ENCODE results near the gene CDK19. TPM values are rescaled to one million over a fixed set of nuclear protein-coding genes. Genes with fewer than 3 reads are reported as not detected.

The CDK19 gene
- total and polyA plus RNA-seq, 3 donors from 2014 or later: 30.7 to 50.0 (median 31.5) TPM

DNA sequence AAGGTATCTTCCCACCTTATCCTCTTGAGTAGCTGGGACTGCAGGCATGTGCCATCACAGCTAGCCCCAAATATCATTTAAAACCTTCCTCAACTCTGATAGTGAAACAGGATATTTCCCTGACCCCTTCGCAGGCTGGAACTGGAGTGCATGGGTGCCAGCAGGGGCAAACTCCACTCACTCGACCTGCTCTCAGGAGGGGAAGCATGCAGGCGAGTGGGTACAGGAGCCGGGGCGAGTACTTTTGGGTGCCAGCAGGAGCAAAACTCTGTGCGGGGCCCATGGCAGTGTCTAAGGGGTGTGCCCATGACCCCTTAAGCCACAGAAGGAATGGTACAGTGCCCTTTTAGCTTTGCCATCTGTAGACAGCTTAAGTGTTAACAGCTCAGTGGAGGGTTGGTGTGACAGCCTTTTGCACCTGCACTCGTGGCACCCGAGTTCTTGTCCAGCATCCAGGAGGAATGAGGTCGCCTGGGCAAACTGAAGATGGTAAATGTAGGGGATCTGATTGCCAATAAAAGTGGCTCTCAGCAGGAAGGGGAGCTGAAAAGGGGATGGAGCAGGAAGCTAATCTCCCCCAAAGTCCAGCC, 155.1 kb downstream of the CDK19 start:
- intact Hi-C loops (cut with DNase I; ENCODE audit: low total_unique reads): no loop called here
- Histone ChIP-seq H3K36me3 (ENCODE audit: low read depth, missing control alignments) (no peaks in the 10 kb centered on the region), H3K27ac (no peak overlapping the region), H3K4me1 (peaks cover 3% of the 10 kb centered on the region), H3K27me3 (no peaks in the 10 kb centered on the region), H3K4me3 (no peak overlapping the region), H3K9me3 (no peaks in the 10 kb centered on the region)
- WGBS, 2 donors: 93 to 99% methylated on average over 9 of the region's 9 CpGs
- no peak for DNase-seq
- TF ChIP-seq CTCF (IDR thresholded peaks at IDR 0.05) (no peak), POLR2A (IDR thresholded peaks at IDR 0.05) (no peak)

GRCh38 chr6:110658631-110659211, 156.5 kb downstream of the CDK19 start:
- Histone ChIP-seq H3K36me3 (ENCODE audit: low read depth, missing control alignments) (no peaks in the 10 kb centered on the region), H3K27ac (no peak overlapping the region), H3K9me3 (no peaks in the 10 kb centered on the region), H3K4me3 (no peak overlapping the region), H3K4me1 (peaks cover 3% of the 10 kb centered on the region), H3K27me3 (no peaks in the 10 kb centered on the region)
- WGBS, 2 donors: 56 to 63% methylated on average over 2 of the region's 2 CpGs
- TF ChIP-seq CTCF (IDR thresholded peaks at IDR 0.05) (no peak), POLR2A (IDR thresholded peaks at IDR 0.05) (no peak)
- intact Hi-C loops (cut with DNase I; ENCODE audit: low total_unique reads): no loop called here
- no peak for DNase-seq

- no peak for TF ChIP-seq CTCF (IDR thresholded peaks at IDR 0.05)
- TF ChIP-seq POLR2A (IDR thresholded peaks at IDR 0.05): no peak
- intact Hi-C loops (cut with DNase I; ENCODE audit: low total_unique reads): no loop called here
- H3K4me3 ChIP-seq: no peak overlapping the region
- no peaks in the 10 kb centered on the region for H3K9me3 ChIP-seq
- peak; percentile 46 for DNase-seq
- H3K4me1 ChIP-seq: peaks cover 3% of the 10 kb centered on the region
- H3K27me3 ChIP-seq: no peaks in the 10 kb centered on the region
- H3K36me3 ChIP-seq (ENCODE audit: low read depth, missing control alignments): no peaks in the 10 kb centered on the region
- peak overlapping the region; percentile 3 to 24 for H3K27ac ChIP-seq
- WGBS, 2 donors: 81 to 89% methylated on average over 3 of the region's 3 CpGs
Observed at GRCh38 chr6:110656492-110656891, 158.8 kb downstream of the CDK19 start.

DNA sequence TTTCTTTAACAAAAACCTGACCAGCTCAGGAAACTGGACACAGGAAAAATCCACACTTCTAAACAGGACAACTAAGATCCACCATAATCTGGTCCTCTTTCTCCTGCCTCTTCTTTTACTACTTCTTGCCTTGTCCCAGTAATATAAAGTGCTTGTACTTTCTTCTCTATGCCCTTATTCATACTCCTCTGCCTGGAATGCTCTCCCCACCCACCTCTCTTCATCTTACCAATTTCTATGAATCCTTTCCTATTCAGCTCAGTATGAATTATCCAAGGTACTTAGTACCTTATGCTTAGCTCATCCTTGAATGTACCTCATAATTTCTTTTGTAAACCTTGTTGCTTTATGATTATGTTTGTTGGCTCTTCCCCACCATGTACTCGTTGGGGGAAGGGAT, 159.4 kb downstream of the CDK19 start:
- no peak for DNase-seq
- Histone ChIP-seq H3K9me3 (no peaks in the 10 kb centered on the region), H3K27me3 (no peaks in the 10 kb centered on the region), H3K36me3 (ENCODE audit: low read depth, missing control alignments) (no peaks in the 10 kb centered on the region), H3K4me1 (peaks cover 3% of the 10 kb centered on the region), H3K4me3 (no peak overlapping the region), H3K27ac (peak overlapping the region in 1 of 2 donors; percentile 24)
- intact Hi-C loops (cut with DNase I; ENCODE audit: low total_unique reads): no loop called here
- WGBS, 2 donors: 65 to 75% methylated on average over 1 of the region's 1 CpG
- TF ChIP-seq CTCF (IDR thresholded peaks at IDR 0.05) (no peak), POLR2A (IDR thresholded peaks at IDR 0.05) (no peak)

Data from testis (tissue), 3 donors.